HUES48 (cell line): ENCODE results near the gene PLCD3.

Experiments
- H3K27ac ChIP-seq: one replicate; pipeline ENCODE4 v1.7.0; 2013; ENCODE audit warnings: low read depth, low read length, inconsistent platforms
- H3K27me3 ChIP-seq: 2 replicates; pipeline ENCODE4 v1.6.1; 2013; ENCODE audit warnings: mild to moderate bottlenecking, low read length; ENCODE audit not compliant: control insufficient read depth, insufficient read depth
- H3K36me3 ChIP-seq: 2 replicates; pipeline ENCODE4 v1.6.1; 2013; ENCODE audit warnings: low read length; ENCODE audit not compliant: control insufficient read depth, insufficient read depth
- H3K4me1 ChIP-seq: 2 replicates; pipeline ENCODE4 v1.6.1; 2013; ENCODE audit warnings: mild to moderate bottlenecking, low read length; ENCODE audit not compliant: control insufficient read depth, insufficient read depth
- H3K4me3 ChIP-seq: 2 replicates; pipeline ENCODE4 v1.5.1; 2013; ENCODE audit warnings: mild to moderate bottlenecking, low read depth, low read length
- H3K9ac ChIP-seq: 2 replicates; pipeline ENCODE4 v1.6.1; 2013; ENCODE audit warnings: mild to moderate bottlenecking, low read depth, low read length, moderate library complexity
- H3K9me3 ChIP-seq: 2 replicates; pipeline ENCODE4 v1.6.1; 2013; ENCODE audit warnings: low read length; ENCODE audit not compliant: control insufficient read depth, insufficient read depth

The PLCD3 gene

GRCh38 chr17:45139533-45139920 is 7.2 kb upstream of the PLCD3 start:
- Histone ChIP-seq H3K36me3 (0 out of 2 replicates have a peak, but pooled peaks cover 3% of the 10 kb centered on the region), H3K4me3 (no peak overlapping the region), H3K9ac (no peak overlapping the region), H3K27me3 (no peaks in the 10 kb centered on the region), H3K4me1 (peaks cover 15% of the 10 kb centered on the region; the same call in 1 of the 2 replicates), H3K27ac (peak overlapping the region; percentile 28), H3K9me3 (no peaks in the 10 kb centered on the region)

- Histone ChIP-seq H3K36me3 (0 out of 2 replicates have a peak, but pooled peaks cover 3% of the 10 kb centered on the region), H3K4me1 (peaks cover 15% of the 10 kb centered on the region; the same call in 1 of the 2 replicates), H3K9ac (no peak overlapping the region), H3K27ac (peak overlapping the region; percentile 28), H3K4me3 (no peak overlapping the region), H3K9me3 (no peaks in the 10 kb centered on the region), H3K27me3 (no peaks in the 10 kb centered on the region)
Measured at GRCh38 chr17:45138911-45139532, 6.7 kb upstream of the PLCD3 start.

GRCh38 chr17:45137561-45138305 is 5.4 kb upstream of the PLCD3 start:
- no peak overlapping the region for H3K27ac ChIP-seq
- peaks cover 5% of the 10 kb centered on the region; the same call in 1 of the 2 replicates for H3K4me1 ChIP-seq
- H3K36me3 ChIP-seq: 0 out of 2 replicates have a peak, but pooled peaks cover 3% of the 10 kb centered on the region
- H3K9ac ChIP-seq: no peak overlapping the region
- no peak overlapping the region for H3K4me3 ChIP-seq
- no peaks in the 10 kb centered on the region for H3K9me3 ChIP-seq
- H3K27me3 ChIP-seq: no peaks in the 10 kb centered on the region

GRCh38 chr17:45136846-45137560 is 4.7 kb upstream of the PLCD3 start:
- H3K9me3 ChIP-seq: no peaks in the 10 kb centered on the region
- no peak overlapping the region for H3K4me3 ChIP-seq
- no peak overlapping the region for H3K9ac ChIP-seq
- 0 out of 2 replicates have a peak, but pooled peaks cover 5% of the 10 kb centered on the region for H3K4me1 ChIP-seq
- H3K36me3 ChIP-seq: 0 out of 2 replicates have a peak, but pooled peaks cover 3% of the 10 kb centered on the region
- H3K27me3 ChIP-seq: no peaks in the 10 kb centered on the region
- no peak overlapping the region for H3K27ac ChIP-seq

GRCh38 chr17:45135978-45136791 is 3.9 kb upstream of the PLCD3 start:
- H3K27ac ChIP-seq: no peak overlapping the region

GRCh38 chr17:45135192-45135977 is 3.1 kb upstream of the PLCD3 start, which contains the start of gene ACBD4:
ACBD4 (plus strand) TSS chr17:45135687; CDS start chr17:45136145, 458 bp downstream.
- Histone ChIP-seq H3K27ac (no peak within 1 kb of the TSS), H3K36me3 (0 out of 2 replicates have a peak, but pooled peaks cover 3% of the 10 kb centered on the region), H3K4me3 (peak within 1 kb of the TSS; percentile 58), H3K9me3 (no peaks in the 10 kb centered on the region), H3K9ac (no peak within 1 kb of the TSS), H3K27me3 (no peaks in the 10 kb centered on the region; the same call in 1 of the 2 replicates), H3K4me1 (peaks cover 5% of the 10 kb centered on the region; the same call in 1 of the 2 replicates)

More at GRCh38 chr17:45135978-45136791, 3.9 kb upstream of the PLCD3 start:
- Histone ChIP-seq H3K4me1 (peaks cover 5% of the 10 kb centered on the region; the same call in 1 of the 2 replicates), H3K9ac (no peak overlapping the region), H3K4me3 (peak overlapping the region; percentile 58), H3K9me3 (no peaks in the 10 kb centered on the region), H3K36me3 (0 out of 2 replicates have a peak, but pooled peaks cover 3% of the 10 kb centered on the region), H3K27me3 (no peaks in the 10 kb centered on the region; the same call in 1 of the 2 replicates)

GRCh38 chr17:45132572-45133463 is 503 bp upstream of the PLCD3 start:
- peak overlapping the region; percentile 76 for H3K4me3 ChIP-seq
- H3K9me3 ChIP-seq: no peaks in the 10 kb centered on the region
- peaks cover 16% of the 10 kb centered on the region; the same call in 1 of the 2 replicates for H3K4me1 ChIP-seq
- peak overlapping the region; percentile 38; the same call in 1 of the 2 replicates for H3K9ac ChIP-seq
- H3K36me3 ChIP-seq: 0 out of 2 replicates have a peak, but pooled peaks cover 2% of the 10 kb centered on the region
- H3K27ac ChIP-seq: peak overlapping the region; percentile 71
- H3K27me3 ChIP-seq: no peaks in the 10 kb centered on the region; the same call in 1 of the 2 replicates

GRCh38 chr17:45131616-45132319 is 547 bp downstream of the PLCD3 start:
- Histone ChIP-seq H3K4me3 (peak overlapping the region; percentile 78), H3K9ac (0 out of 2 replicates have a peak overlapping the region, but pooled peaks have one; percentile 11), H3K27ac (peak overlapping the region; percentile 47), H3K36me3 (no peaks in the 10 kb centered on the region), H3K9me3 (no peaks in the 10 kb centered on the region), H3K4me1 (peaks cover 21% of the 10 kb centered on the region; the same call in 1 of the 2 replicates), H3K27me3 (no peaks in the 10 kb centered on the region; the same call in 1 of the 2 replicates)
